Measurements from ENCODE around the gene AP2M1. TPM values are rescaled to one million over a fixed set of nuclear protein-coding genes. Genes with fewer than 3 reads are reported as not detected.

The AP2M1 gene
- total and polyA plus RNA-seq, 2 donors (not counting 3 experiments of a cell fraction or from before 2014, with no cell fraction given), result 431 to 602 TPM

DNA sequence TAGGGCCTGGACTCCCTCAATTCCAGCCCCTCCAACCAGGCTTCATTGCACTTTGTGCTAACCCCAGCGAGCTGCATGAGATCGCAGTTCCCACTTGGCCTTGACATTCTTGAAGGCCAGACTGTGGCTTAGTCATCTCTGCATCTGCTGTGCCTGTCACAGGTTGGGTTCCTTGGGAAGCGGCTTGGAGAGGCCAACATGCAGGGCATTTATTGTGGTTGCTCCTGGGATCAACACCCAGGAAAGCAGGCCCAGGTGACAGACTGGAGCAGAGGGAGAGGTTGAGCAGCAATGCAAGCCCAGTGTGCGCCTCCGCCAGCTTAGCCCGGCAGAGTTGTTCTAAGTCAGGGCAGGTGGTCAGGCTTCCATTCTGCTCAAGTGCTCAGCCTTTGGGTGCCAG is 21.9 kb downstream of the AP2M1 start:
- Histone ChIP-seq H3K27ac (ENCODE audit: insufficient read depth, low read depth, low read length) (no peak overlapping the region), H3K79me2 (ENCODE audit: control insufficient read depth, insufficient read depth, low read length) (no peaks in the 10 kb centered on the region), H3K9me3 (replicated peaks; ENCODE audit: control insufficient read depth, insufficient read depth, low read length) (no peaks in the 10 kb centered on the region), H3K36me3 (ENCODE audit: control insufficient read depth in 2 of 2, extremely low read depth in 1 of 2, insufficient read depth in 2 of 2, low read length in 2 of 2) (peaks cover 8 to 20% of the 10 kb centered on the region in 2 experiments), H3K4me3 (replicated peaks in 1 of 3; ENCODE audit: insufficient read depth in 1 of 3, low read depth in 1 of 3, low read length in 3 of 3) (no peak overlapping the region), H3K27me3 (ENCODE audit: control insufficient read depth in 2 of 2, insufficient read depth in 2 of 2, low read length in 2 of 2) (no peaks in the 10 kb centered on the region), H3K9ac (replicated peaks; ENCODE audit: extremely low read depth, insufficient read depth, low read length) (no peak overlapping the region), H3K4me2 (ENCODE audit: insufficient read depth, low read length) (no peak overlapping the region), H3K9me1 (replicated peaks; ENCODE audit: control insufficient read depth, extremely low read depth, insufficient read depth, low read length) (no peaks in the 10 kb centered on the region), H2AFZ (ENCODE audit: low read depth, low read length) (no peak overlapping the region), H3K4me1 (ENCODE audit: control insufficient read depth, extremely low read depth, insufficient read depth, low read length) (no peaks in the 10 kb centered on the region), H4K20me1 (replicated peaks; ENCODE audit: control insufficient read depth, extremely low read depth, insufficient read depth, low read length) (no peaks in the 10 kb centered on the region)
- DNase-seq (ENCODE audit: low read depth, low spot score), result no peak
- intact Hi-C loops (cut with micrococcal nuclease), result no loop called here
- BruUV-seq (replicated peaks), result no TSS peak
- ChIA-PET CTCF (interaction anchor here (1.0 to 4.4 kb wide), 2 partner anchors 30 to 301 kb away, joined by 3 to 19 read pairs; no protein-coding TSS in a partner anchor), POLR2A (interaction anchor here (1.0 kb wide), 1 partner anchor 10 kb away, joined by 3 read pairs; no protein-coding TSS in a partner anchor)
- dilution Hi-C loops (cut with MboI; ENCODE audit: extremely low pct_ligation_motif_present, low sequenced_read_pairs), result no loop called here
- no peak for TF ChIP-seq FOS (IDR thresholded peaks at IDR 0.05; ENCODE audit: borderline replicate concordance, insufficient read depth, low read length)
- TF ChIP-seq MAX (IDR thresholded peaks at IDR 0.05; ENCODE audit: insufficient read depth, insufficient read length), result no peak
- TF ChIP-seq POLR2A (IDR thresholded peaks at IDR 0.05; ENCODE audit: low read depth, low read length), result no peak
- TF ChIP-seq GATA2 (IDR thresholded peaks at IDR 0.05; ENCODE audit: insufficient read depth, insufficient read length, low read depth, low read length), result no peak
- no peak for TF ChIP-seq EZH2 (IDR thresholded peaks at IDR 0.05; ENCODE audit: borderline replicate concordance, low read depth, low read length, severe bottlenecking)
- TF ChIP-seq JUN (IDR thresholded peaks at IDR 0.05; ENCODE audit: borderline replicate concordance, insufficient read depth, insufficient read length, low read depth), result no peak
- TF ChIP-seq POLR2AphosphoS5 (IDR thresholded peaks at IDR 0.05; ENCODE audit: insufficient read depth, low read depth, low read length), result no peak
- no peak for TF ChIP-seq MYC (IDR thresholded peaks at IDR 0.05; ENCODE audit: low read depth, low read length)
- TF ChIP-seq CTCF (IDR thresholded peaks at IDR 0.05; ENCODE audit: extremely low read depth in 1 of 2, insufficient read depth in 1 of 2, low read depth in 1 of 2, low read length in 2 of 2), result no peak
- FAIRE-seq, result no peak

Measured in endothelial cell of umbilical vein (primary cell).